ENCODE measurements around the gene APBB1IP. TPM values are rescaled to one million over a fixed set of nuclear protein-coding genes. Genes with fewer than 3 reads are reported as not detected.

APBB1IP gene
- total RNA-seq, 1 experiment from 2014 or later, result not detected

DNA sequence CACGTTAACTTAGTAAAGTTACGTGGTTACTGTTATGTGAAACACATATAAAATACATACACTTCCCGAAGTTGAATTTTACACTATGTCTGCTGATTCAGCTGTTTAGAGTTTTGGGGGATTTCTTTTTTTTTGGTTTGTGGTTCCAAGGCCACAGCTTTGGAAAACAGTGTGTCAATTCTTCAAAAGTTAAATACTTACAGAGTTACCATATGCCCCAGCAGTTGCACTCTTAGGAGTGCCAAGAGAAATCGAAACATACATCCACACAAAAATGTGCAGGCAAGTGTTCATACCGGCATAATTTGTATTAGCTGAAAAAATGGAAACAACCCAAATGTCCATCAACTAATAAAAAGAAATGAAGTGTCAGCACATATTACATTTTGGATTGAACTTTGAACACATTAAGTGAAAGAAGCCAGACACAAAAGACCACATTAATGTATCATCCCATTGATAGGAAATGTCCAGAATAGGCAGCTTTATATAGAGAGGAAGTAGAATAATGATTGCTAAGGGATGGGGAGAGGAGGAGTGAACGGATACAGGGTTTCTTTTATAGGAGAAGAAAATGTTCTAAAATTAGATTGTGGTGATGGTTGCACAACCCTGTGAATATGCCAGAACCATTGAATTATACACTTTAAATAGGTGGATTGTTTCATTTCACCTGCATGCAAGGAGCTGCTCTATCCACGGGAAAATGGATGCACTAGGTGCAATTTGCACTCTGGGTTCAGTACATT, 17.6 kb downstream of the APBB1IP start:
- Histone ChIP-seq H2AFZ (ENCODE audit: low read length) (no peak overlapping the region), H4K20me1 (ENCODE audit: low read length) (no peaks in the 10 kb centered on the region), H3K79me2 (ENCODE audit: low read length) (no peaks in the 10 kb centered on the region), H3K9me3 (ENCODE audit: low read length) (no peaks in the 10 kb centered on the region), H3K36me3 (ENCODE audit: low read depth, low read length) (no peaks in the 10 kb centered on the region), H3F3A (ENCODE audit: low read length, unreplicated experiment) (no peaks in the 10 kb centered on the region), H3K4me1 (ENCODE audit: insufficient read depth, low read length) (no peaks in the 10 kb centered on the region), H3K4me2 (ENCODE audit: low read length) (no peak overlapping the region), H3K27me3 (ENCODE audit: low read length) (peaks cover 4% of the 10 kb centered on the region; the same call in 1 of the 2 replicates), H3K27ac (ENCODE audit: low read length) (no peak overlapping the region), H3K4me3 (ENCODE audit: low read length) (no peak overlapping the region), H3K9ac (ENCODE audit: low read length) (no peak overlapping the region), H3K9me2 (replicated peaks; ENCODE audit: low read length) (no peaks in the 10 kb centered on the region)
- DNase-seq (no peak), ATAC-seq (no peak)
- TF ChIP-seq EZH2phosphoT487 (IDR thresholded peaks at IDR 0.05; ENCODE audit: borderline replicate concordance, low read length) (no peak), CTCF (conservative IDR thresholded peaks at IDR 0.05; ENCODE audit: low read depth, low read length) (no peak), EZH2 (IDR thresholded peaks at IDR 0.05; ENCODE audit: low read length, unreplicated experiment) (no peak)
- BruUV-seq (replicated peaks), result no TSS peak
- intact Hi-C loops (cut with micrococcal nuclease), result no loop called here
- POLR2A ChIA-PET (ENCODE audit: unreplicated experiment), result no interaction called here
- CTCF ChIA-PET, result no interaction called here

GRCh38 chr10:26457088-26457487, 18.9 kb downstream of the APBB1IP start:
- DNase-seq, result no peak
- no peaks in the 10 kb centered on the region for H3F3A ChIP-seq (ENCODE audit: low read length, unreplicated experiment)
- H3K36me3 ChIP-seq (ENCODE audit: low read depth, low read length), result no peaks in the 10 kb centered on the region
- no peaks in the 10 kb centered on the region for H3K4me1 ChIP-seq (ENCODE audit: insufficient read depth, low read length)
- no peaks in the 10 kb centered on the region; the same call in 1 of the 2 replicates for H3K27me3 ChIP-seq (ENCODE audit: low read length)
- ATAC-seq, result no peak
- H3K9me2 ChIP-seq (replicated peaks; ENCODE audit: low read length), result no peaks in the 10 kb centered on the region
- no peak overlapping the region for H2AFZ ChIP-seq (ENCODE audit: low read length)
- BruUV-seq (replicated peaks), result no TSS peak
- POLR2A ChIA-PET (ENCODE audit: unreplicated experiment), result no interaction called here
- no peak overlapping the region for H3K4me2 ChIP-seq (ENCODE audit: low read length)
- no peak overlapping the region for H3K4me3 ChIP-seq (ENCODE audit: low read length)
- CTCF ChIA-PET, result no interaction called here
- H4K20me1 ChIP-seq (ENCODE audit: low read length), result no peaks in the 10 kb centered on the region
- H3K9ac ChIP-seq (ENCODE audit: low read length), result no peak overlapping the region
- H3K27ac ChIP-seq (ENCODE audit: low read length), result no peak overlapping the region
- TF ChIP-seq CTCF (conservative IDR thresholded peaks at IDR 0.05; ENCODE audit: low read depth, low read length), result no peak
- TF ChIP-seq EZH2 (IDR thresholded peaks at IDR 0.05; ENCODE audit: low read length, unreplicated experiment), result no peak
- no peak for TF ChIP-seq EZH2phosphoT487 (IDR thresholded peaks at IDR 0.05; ENCODE audit: borderline replicate concordance, low read length)
- no peaks in the 10 kb centered on the region for H3K79me2 ChIP-seq (ENCODE audit: low read length)
- no peaks in the 10 kb centered on the region for H3K9me3 ChIP-seq (ENCODE audit: low read length)
- intact Hi-C loops (cut with micrococcal nuclease), result no loop called here

GRCh38 chr10:26460736-26461135, 22.6 kb downstream of the APBB1IP start:
- CTCF ChIA-PET, result no interaction called here
- Histone ChIP-seq H3K4me3 (ENCODE audit: low read length) (no peak overlapping the region), H3K4me2 (ENCODE audit: low read length) (no peak overlapping the region), H3K9ac (ENCODE audit: low read length) (no peak overlapping the region), H3K9me3 (ENCODE audit: low read length) (no peaks in the 10 kb centered on the region), H4K20me1 (ENCODE audit: low read length) (no peaks in the 10 kb centered on the region), H3K36me3 (ENCODE audit: low read depth, low read length) (no peaks in the 10 kb centered on the region), H3K9me2 (replicated peaks; ENCODE audit: low read length) (no peaks in the 10 kb centered on the region), H3F3A (ENCODE audit: low read length, unreplicated experiment) (no peaks in the 10 kb centered on the region), H3K79me2 (ENCODE audit: low read length) (no peaks in the 10 kb centered on the region), H3K4me1 (ENCODE audit: insufficient read depth, low read length) (no peaks in the 10 kb centered on the region), H3K27me3 (ENCODE audit: low read length) (no peaks in the 10 kb centered on the region; the same call in 1 of the 2 replicates), H2AFZ (ENCODE audit: low read length) (no peak overlapping the region), H3K27ac (ENCODE audit: low read length) (no peak overlapping the region)
- BruUV-seq (replicated peaks), result no TSS peak
- POLR2A ChIA-PET (ENCODE audit: unreplicated experiment), result no interaction called here
- TF ChIP-seq EZH2phosphoT487 (IDR thresholded peaks at IDR 0.05; ENCODE audit: borderline replicate concordance, low read length), result no peak
- no peak for TF ChIP-seq CTCF (conservative IDR thresholded peaks at IDR 0.05; ENCODE audit: low read depth, low read length)
- no peak for TF ChIP-seq EZH2 (IDR thresholded peaks at IDR 0.05; ENCODE audit: low read length, unreplicated experiment)
- DNase-seq, result no peak
- no peak for ATAC-seq
- intact Hi-C loops (cut with micrococcal nuclease), result no loop called here

All from PC-3 (cell line).